Measurements from ENCODE around the gene OR7E24.

The OR7E24 gene

GRCh38 chr19:9250630-9251029 lies at the start of gene OR7E24:
TSS of gene OR7E24 (plus strand) at chr19:9250930. CDS start at chr19:9251044, 114 bp downstream.
- DNase-seq = no peak

GRCh38 chr19:9205501-9206113 lies 45.1 kb upstream of the OR7E24 start:
- DNase-seq = peak; percentile 72

- no peak for DNase-seq
These were observed 31.2 kb upstream of the OR7E24 start, which contains the start of gene OR7D4 for GRCh38 chr19:9219489-9219888. TSS of gene OR7D4 (minus strand) at chr19:9219589. CDS start at chr19:9214837, 4,752 bp downstream.

- DNase-seq = no peak
These were observed 506 bp downstream of the OR7E24 start for GRCh38 chr19:9251236-9251635.

GRCh38 chr19:9283485-9283884 lies 32.8 kb downstream of the OR7E24 start:
- DNase-seq = peak; percentile 55

GRCh38 chr19:9289231-9289884 lies 38.6 kb downstream of the OR7E24 start:
- DNase-seq = no peak

GRCh38 chr19:9295411-9295849 lies 44.7 kb downstream of the OR7E24 start:
- DNase-seq = no peak

GRCh38 chr19:9296336-9296735 lies 45.6 kb downstream of the OR7E24 start:
- DNase-seq = no peak

Data from activated T-cell treated with anti-CD3 and anti-CD28 coated beads, Interleukin-2, amount 50 U/mL, for 1 hour (primary cell).